K562 treated with DMSO at 1 percent for 48 hours (cell line): Measurements from ENCODE around the gene FAM135A. TPM values are rescaled to one million over a fixed set of nuclear protein-coding genes. Genes with fewer than 3 reads are reported as not detected.

ENCODE experiments used
- total RNA-seq: library from RNA; unstranded; fragments of 300-600 nt; gene quantifications from 2 replicates; pipeline ENCODE4 v1.2.3, GENCODE V29; 2022; ENCODE audit warnings: low replicate concordance; ENCODE audit errors: extremely low read depth

The FAM135A gene
- total RNA-seq: not detected in 2 replicates

GRCh38 chr6:70413114-70413991 lies at the start of gene FAM135A:
Gene FAM135A (plus strand): TSS chr6:70413508. CDS start chr6:70428343, 14,835 bp downstream.

DNA sequence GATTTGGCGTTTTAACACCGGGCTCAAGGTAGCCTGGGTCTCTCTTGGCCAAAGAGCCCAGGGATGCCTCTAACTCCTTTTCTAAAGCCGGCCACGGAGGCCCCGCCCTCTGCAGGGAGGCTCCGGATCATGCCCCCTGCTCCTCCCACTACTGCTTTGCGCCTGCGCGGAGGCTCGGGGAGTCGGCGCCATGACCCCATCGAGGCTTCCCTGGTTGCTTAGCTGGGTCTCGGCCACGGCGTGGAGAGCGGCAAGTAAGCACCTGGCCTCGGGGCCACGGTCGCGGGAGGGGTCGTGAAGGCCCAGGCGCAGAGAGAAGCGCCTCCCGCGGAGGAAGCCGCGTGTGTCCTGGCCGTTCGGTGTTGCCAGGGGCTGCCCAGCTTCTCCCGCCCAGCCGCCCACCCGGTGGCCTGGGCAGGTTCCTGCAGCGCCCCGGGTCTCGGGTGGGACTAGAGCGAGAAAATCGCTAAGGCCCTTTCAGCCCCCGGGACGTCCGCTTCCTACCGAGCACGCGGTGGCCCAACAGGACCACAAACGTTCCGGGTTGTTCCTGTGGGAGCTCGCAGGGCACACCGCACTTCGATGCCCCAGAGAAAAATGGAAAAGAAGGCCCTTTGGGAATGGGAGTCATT lies 153.6 kb downstream of the FAM135A start, which contains the start of gene SDHAF4:
Gene SDHAF4, plus strand, starts transcription at position 180 of the 632 bp plus-strand sequence. Its CDS starts 11 bp downstream, at position 191.

Other genes with a start within 250 kb of the FAM135A start
- gene COL9A1, start 110.4 kb upstream of the FAM135A start, total RNA-seq: not detected in 2 replicates
- not detected in 2 replicates for gene SDHAF4, start 153.4 kb downstream of the FAM135A start, total RNA-seq